SK-N-SH treated with all-trans-retinoic acid at 6 μM for 48 hours (cell line): ENCODE results near the gene BMPR1B.

Source experiments
- ATAC-seq: fragments of 200-7000 bp; cut with Tn5 transposase; 3 replicates; pipeline ENCODE4 v1.9.1; 2020; ENCODE audit warnings: mild to moderate bottlenecking, moderate library complexity
- ARNTL ChIP-seq: fragments of 450-650 bp; formaldehyde crosslinking; IDR thresholded peaks from 2 replicates; pipeline ENCODE4 v1.5.0; 2020; ENCODE audit warnings: low read depth, mild to moderate bottlenecking, moderate library complexity, borderline replicate concordance
- BACH2 ChIP-seq: fragments of 250-450 bp; sonication (Bioruptor Pico); IDR thresholded peaks from 2 replicates; pipeline ENCODE4 v1.9.0; 2021; ENCODE audit warnings: mild to moderate bottlenecking, borderline replicate concordance
- CREB5 ChIP-seq: fragments of 250-450 bp; sonication (Bioruptor Pico); IDR thresholded peaks from 2 replicates; pipeline ENCODE4 v1.5.1; 2020; ENCODE audit warnings: low read depth, mild to moderate bottlenecking, moderate library complexity
- CSDC2 ChIP-seq: fragments of 250-450 bp; sonication (Bioruptor Pico); IDR thresholded peaks from 2 replicates; pipeline ENCODE4 v1.5.0; 2020; ENCODE audit warnings: mild to moderate bottlenecking, moderate library complexity
- ESRRG ChIP-seq: fragments of 250-450 bp; sonication (Bioruptor Pico); IDR thresholded peaks from 2 replicates; pipeline ENCODE4 v1.6.1; 2021; ENCODE audit warnings: mild to moderate bottlenecking
- GLIS3 ChIP-seq: fragments of 250-450 bp; sonication (Bioruptor Pico); IDR thresholded peaks from 2 replicates; pipeline ENCODE4 v1.5.0; 2020; ENCODE audit warnings: mild to moderate bottlenecking, moderate library complexity
- ISL1 ChIP-seq: fragments of 250-450 bp; sonication (Bioruptor Pico); IDR thresholded peaks from 2 replicates; pipeline ENCODE4 v2.1.2; 2022; ENCODE audit warnings: mild to moderate bottlenecking, moderate library complexity
- OSR1 ChIP-seq: fragments of 250-450 bp; sonication (Bioruptor Pico); IDR thresholded peaks from 2 replicates; pipeline ENCODE4 v1.8.0; 2022; ENCODE audit warnings: moderate library complexity, mild to moderate bottlenecking, inconsistent platforms
- PATZ1 ChIP-seq: fragments of 250-450 bp; sonication (Bioruptor Pico); IDR thresholded peaks from 2 replicates; pipeline ENCODE4 v1.8.0; 2020; ENCODE audit warnings: mild to moderate bottlenecking, moderate library complexity, borderline replicate concordance
- POU6F1 ChIP-seq: fragments of 250-450 bp; sonication (Bioruptor Pico); IDR thresholded peaks from 2 replicates; pipeline ENCODE4 v1.8.0; 2021; ENCODE audit warnings: low read depth, mild to moderate bottlenecking, moderate library complexity, borderline replicate concordance
- PPARA ChIP-seq: fragments of 250-450 bp; sonication (Bioruptor Pico); IDR thresholded peaks from 2 replicates; pipeline ENCODE4 v1.5.0; 2020; ENCODE audit warnings: mild to moderate bottlenecking, borderline replicate concordance
- RARB ChIP-seq: fragments of 250-450 bp; sonication (Bioruptor Pico); IDR thresholded peaks from 2 replicates; pipeline ENCODE4 v1.8.0; 2021; ENCODE audit warnings: mild to moderate bottlenecking, moderate library complexity
- SNAI2 ChIP-seq: fragments of 250-450 bp; sonication (Bioruptor Pico); IDR thresholded peaks from 2 replicates; pipeline ENCODE4 v1.5.0; 2020; ENCODE audit warnings: mild to moderate bottlenecking, moderate library complexity
- TCF4 ChIP-seq: fragments of 250-450 bp; sonication (Bioruptor Pico); IDR thresholded peaks from 2 replicates; pipeline ENCODE4 v1.8.0; 2021; ENCODE audit warnings: mild to moderate bottlenecking, moderate library complexity, borderline replicate concordance
- TOX ChIP-seq: fragments of 250-450 bp; sonication (Bioruptor Pico); IDR thresholded peaks from 2 replicates; pipeline ENCODE4 v1.8.0; 2021; ENCODE audit warnings: mild to moderate bottlenecking, moderate library complexity, borderline replicate concordance
- ZC3H10 ChIP-seq: fragments of 250-450 bp; sonication (Bioruptor Pico); IDR thresholded peaks from 2 replicates; pipeline ENCODE4 v1.5.1; 2021; ENCODE audit warnings: mild to moderate bottlenecking, moderate library complexity
- ZFP3 ChIP-seq: fragments of 250-450 bp; sonication (Bioruptor Pico); IDR thresholded peaks from 2 replicates; pipeline ENCODE4 v1.5.0; 2020; ENCODE audit warnings: mild to moderate bottlenecking, moderate library complexity
- ZFP30 ChIP-seq: fragments of 450-650 bp; formaldehyde crosslinking; IDR thresholded peaks from 2 replicates; pipeline ENCODE4 v1.5.0; 2022; ENCODE audit warnings: mild to moderate bottlenecking, moderate library complexity
- ZNF565 ChIP-seq: fragments of 450-650 bp; formaldehyde crosslinking; conservative IDR thresholded peaks from 2 replicates; pipeline ENCODE4 v1.5.0; 2020; ENCODE audit warnings: low read depth, mild to moderate bottlenecking, moderate library complexity
- ZNF70 ChIP-seq: fragments of 450-650 bp; formaldehyde crosslinking; IDR thresholded peaks from 2 replicates; pipeline ENCODE4 v1.5.0; 2020; ENCODE audit warnings: mild to moderate bottlenecking, moderate library complexity
- ZNF8 ChIP-seq: fragments of 450-650 bp; formaldehyde crosslinking; IDR thresholded peaks from 2 replicates; pipeline ENCODE4 v1.5.0; 2020; ENCODE audit warnings: mild to moderate bottlenecking, moderate library complexity
- TF ChIP-seq, protein P1 (sequence below): fragments of 250-450 bp; sonication (Bioruptor Pico); IDR thresholded peaks from 2 replicates; pipeline ENCODE4 v1.5.1; 2021; ENCODE audit warnings: mild to moderate bottlenecking, moderate library complexity

Gene BMPR1B

GRCh38 chr4:95066050-95066449, 308.3 kb downstream of the BMPR1B start (continued):
- TF ChIP-seq RARB (CRISPR knock-in tag) (no peak), ZFP30 (CRISPR knock-in tag) (no peak), OSR1 (no peak), ZC3H10 (CRISPR knock-in tag) (no peak), CREB5 (CRISPR knock-in tag) (no peak), GLIS3 (CRISPR knock-in tag) (no peak)
- TF ChIP-seq, protein P1, sequence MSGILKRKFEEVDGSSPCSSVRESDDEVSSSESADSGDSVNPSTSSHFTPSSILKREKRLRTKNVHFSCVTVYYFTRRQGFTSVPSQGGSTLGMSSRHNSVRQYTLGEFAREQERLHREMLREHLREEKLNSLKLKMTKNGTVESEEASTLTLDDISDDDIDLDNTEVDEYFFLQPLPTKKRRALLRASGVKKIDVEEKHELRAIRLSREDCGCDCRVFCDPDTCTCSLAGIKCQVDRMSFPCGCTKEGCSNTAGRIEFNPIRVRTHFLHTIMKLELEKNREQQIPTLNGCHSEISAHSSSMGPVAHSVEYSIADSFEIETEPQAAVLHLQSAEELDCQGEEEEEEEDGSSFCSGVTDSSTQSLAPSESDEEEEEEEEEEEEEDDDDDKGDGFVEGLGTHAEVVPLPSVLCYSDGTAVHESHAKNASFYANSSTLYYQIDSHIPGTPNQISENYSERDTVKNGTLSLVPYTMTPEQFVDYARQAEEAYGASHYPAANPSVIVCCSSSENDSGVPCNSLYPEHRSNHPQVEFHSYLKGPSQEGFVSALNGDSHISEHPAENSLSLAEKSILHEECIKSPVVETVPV (CRISPR knock-in tag): no peak

GRCh38 chr4:95068401-95068800, 310.6 kb downstream of the BMPR1B start:
- TF ChIP-seq, protein P1 (CRISPR knock-in tag): no peak
- no peak for ATAC-seq

DNA sequence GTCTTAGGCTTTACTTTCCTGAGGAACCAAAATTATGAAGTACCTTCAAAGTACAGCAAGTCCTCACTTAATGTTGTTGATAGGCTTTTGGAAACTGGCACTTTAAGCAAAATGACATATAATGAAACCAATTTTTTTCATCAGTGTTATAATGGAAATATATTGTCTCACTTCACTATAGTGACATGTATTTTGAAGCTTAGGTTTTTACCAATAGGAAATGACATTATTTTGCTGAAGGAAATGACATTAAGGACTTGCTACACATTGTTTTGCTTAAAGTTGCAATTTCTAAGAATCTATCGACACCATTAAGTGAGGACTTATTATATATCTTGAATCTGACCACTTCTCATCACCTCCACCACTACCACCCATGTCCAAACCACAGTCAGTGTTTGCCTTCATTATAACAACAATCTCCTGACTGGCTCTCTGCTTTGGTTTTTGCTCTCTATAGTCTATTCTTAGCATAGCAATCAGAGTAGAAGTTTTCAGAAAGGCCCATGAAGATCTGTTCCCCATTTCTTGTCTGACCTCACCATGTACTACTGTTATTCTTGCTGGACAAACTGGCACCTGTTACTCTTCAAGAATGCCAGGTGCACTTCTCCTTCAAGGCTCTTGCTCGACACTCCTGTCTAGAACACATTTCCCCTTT, 311.2 kb downstream of the BMPR1B start:
- ATAC-seq: no peak
- TF ChIP-seq PATZ1 (CRISPR knock-in tag) (no peak), ARNTL (CRISPR knock-in tag) (no peak), BACH2 (CRISPR knock-in tag) (no peak), OSR1 (no peak), POU6F1 (CRISPR knock-in tag) (no peak), CSDC2 (no peak), ZNF8 (CRISPR knock-in tag) (no peak), SNAI2 (no peak), TCF4 (CRISPR knock-in tag) (no peak), ZFP3 (CRISPR knock-in tag) (no peak), ISL1 (CRISPR knock-in tag) (no peak), TOX (CRISPR knock-in tag) (no peak), CREB5 (CRISPR knock-in tag) (no peak)

- ATAC-seq: no peak
- TF ChIP-seq ZNF565 (no peak), CSDC2 (no peak), BACH2 (CRISPR knock-in tag) (no peak), ARNTL (CRISPR knock-in tag) (no peak), ZFP30 (CRISPR knock-in tag) (no peak), RARB (CRISPR knock-in tag) (no peak), CREB5 (CRISPR knock-in tag) (no peak), OSR1 (no peak), SNAI2 (no peak), ZC3H10 (CRISPR knock-in tag) (no peak), POU6F1 (CRISPR knock-in tag) (no peak), ZNF70 (CRISPR knock-in tag) (no peak), ZFP3 (CRISPR knock-in tag) (no peak), PPARA (no peak), TOX (CRISPR knock-in tag) (no peak), ZNF8 (CRISPR knock-in tag) (no peak), ESRRG (CRISPR knock-in tag) (no peak), GLIS3 (CRISPR knock-in tag) (no peak)
Observed at GRCh38 chr4:95071851-95072250, 314.1 kb downstream of the BMPR1B start.
